Lower leg skin (tissue), 4 donors: ENCODE data around the gene SMO. TPM values are rescaled to one million over a fixed set of nuclear protein-coding genes. Genes with fewer than 3 reads are reported as not detected.

ENCODE experiments used
- DNase-seq, 2 donors: peaks; one replicate each; pipeline ENCODE4 v3.0.0-alpha.2; 2019; ENCODE audit warnings: low spot score in 2 of 2
- H3K4me3 ChIP-seq: fragments of 200-600 bp; sonication (generic); 2 replicates; pipeline ENCODE4 v1.5.1; 2017; ENCODE audit warnings: mild to moderate bottlenecking, low read depth; ENCODE audit not compliant: poor library complexity, severe bottlenecking
- POLR2A ChIP-seq, 2 donors: fragments of 450-650 bp; IDR thresholded peaks; one replicate each; pipeline ENCODE4 v1.6.1; 2016 to 2017; ENCODE audit warnings: antibody characterized with exemption in 2 of 2, mild to moderate bottlenecking in 1 of 2, moderate library complexity in 1 of 2
- WGBS, 2 donors: methylation state at CpG; one replicate each; pipeline ENCODE4 v1.1.5; 2018; 5-methylcytosine and 5-hydroxymethylcytosine counted together
- intact Hi-C: fragments of 100-400 bp; cut with DNase I; formaldehyde crosslinking; loops from one replicate; pipeline ENCODE4 v1.15.0; 2023; ENCODE audit warnings: low total_unique reads
- total RNA-seq, 4 donors: library from RNA; depleted of rRNA; stranded (reverse); fragments of >200 nt; gene quantifications; one replicate each; pipeline ENCODE4 v1.1.0, GENCODE V29; 2016
- TF ChIP-seq, protein P1 (sequence below), 3 donors: fragments of 450-650 bp; IDR thresholded peaks; one replicate each; pipeline ENCODE4 v1.5.1; 2016; ENCODE audit warnings: antibody characterized with exemption in 3 of 3, mild to moderate bottlenecking in 3 of 3, moderate library complexity in 2 of 3

Gene SMO
- total RNA-seq, 4 donors from 2014 or later = 9.7 to 19.4 (median 14.7) TPM

DNA sequence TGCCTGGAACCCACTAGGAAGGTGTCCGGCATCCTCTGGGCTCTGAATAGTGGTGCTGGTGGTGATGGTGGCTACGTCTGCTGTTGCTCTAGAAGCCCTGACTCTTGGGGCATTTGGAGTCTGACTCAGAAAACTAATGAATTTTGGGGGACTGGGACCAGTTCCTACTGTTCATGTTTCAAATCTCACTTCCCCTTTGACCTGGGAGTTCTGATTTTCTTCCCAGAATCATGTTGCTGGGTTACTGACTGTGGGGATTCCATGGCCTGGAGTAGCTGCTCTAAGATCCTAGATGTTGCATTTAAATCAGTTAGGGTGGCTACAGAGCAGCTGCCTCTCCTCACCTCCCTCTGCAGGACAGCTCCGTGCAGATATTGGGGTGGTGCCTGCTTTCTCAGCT, 40.7 kb upstream of the SMO start:
- intact Hi-C loops = no loop called here
- TF ChIP-seq, protein P1, sequence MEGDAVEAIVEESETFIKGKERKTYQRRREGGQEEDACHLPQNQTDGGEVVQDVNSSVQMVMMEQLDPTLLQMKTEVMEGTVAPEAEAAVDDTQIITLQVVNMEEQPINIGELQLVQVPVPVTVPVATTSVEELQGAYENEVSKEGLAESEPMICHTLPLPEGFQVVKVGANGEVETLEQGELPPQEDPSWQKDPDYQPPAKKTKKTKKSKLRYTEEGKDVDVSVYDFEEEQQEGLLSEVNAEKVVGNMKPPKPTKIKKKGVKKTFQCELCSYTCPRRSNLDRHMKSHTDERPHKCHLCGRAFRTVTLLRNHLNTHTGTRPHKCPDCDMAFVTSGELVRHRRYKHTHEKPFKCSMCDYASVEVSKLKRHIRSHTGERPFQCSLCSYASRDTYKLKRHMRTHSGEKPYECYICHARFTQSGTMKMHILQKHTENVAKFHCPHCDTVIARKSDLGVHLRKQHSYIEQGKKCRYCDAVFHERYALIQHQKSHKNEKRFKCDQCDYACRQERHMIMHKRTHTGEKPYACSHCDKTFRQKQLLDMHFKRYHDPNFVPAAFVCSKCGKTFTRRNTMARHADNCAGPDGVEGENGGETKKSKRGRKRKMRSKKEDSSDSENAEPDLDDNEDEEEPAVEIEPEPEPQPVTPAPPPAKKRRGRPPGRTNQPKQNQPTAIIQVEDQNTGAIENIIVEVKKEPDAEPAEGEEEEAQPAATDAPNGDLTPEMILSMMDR (IDR thresholded peaks at IDR 0.05) = no peak
- no peak for TF ChIP-seq POLR2A (IDR thresholded peaks at IDR 0.05)
- no peak overlapping the region for H3K4me3 ChIP-seq
- WGBS, 2 donors = 61 to 73% methylated on average over 3 of the region's 3 CpGs
- DNase-seq = no peak

DNA sequence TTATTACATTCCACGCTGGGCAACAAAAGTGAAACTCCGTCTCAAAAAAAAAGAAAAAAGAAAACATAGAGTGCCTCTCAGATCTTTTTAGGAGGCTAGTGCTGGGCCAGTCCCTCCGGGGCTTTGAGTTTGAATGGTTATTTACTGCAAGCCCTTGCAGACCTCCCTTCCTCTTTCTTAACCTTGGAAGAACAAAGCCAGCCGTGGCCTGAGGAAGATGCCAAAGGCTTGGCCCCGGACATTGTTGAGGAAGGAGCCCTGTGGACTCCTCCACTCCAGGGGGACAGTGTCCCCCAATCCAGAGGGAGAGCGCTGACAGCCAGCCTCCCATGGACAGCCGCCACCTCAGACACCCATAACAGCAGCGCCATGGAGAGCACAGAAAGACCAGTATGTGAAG, 38.9 kb upstream of the SMO start:
- no peak for DNase-seq
- intact Hi-C loops = no loop called here
- WGBS, 2 donors = 73 to 76% methylated on average over 8 of the region's 8 CpGs
- TF ChIP-seq, protein P1 (IDR thresholded peaks at IDR 0.05) = no peak
- no peak for TF ChIP-seq POLR2A (IDR thresholded peaks at IDR 0.05)
- no peak overlapping the region for H3K4me3 ChIP-seq

DNA sequence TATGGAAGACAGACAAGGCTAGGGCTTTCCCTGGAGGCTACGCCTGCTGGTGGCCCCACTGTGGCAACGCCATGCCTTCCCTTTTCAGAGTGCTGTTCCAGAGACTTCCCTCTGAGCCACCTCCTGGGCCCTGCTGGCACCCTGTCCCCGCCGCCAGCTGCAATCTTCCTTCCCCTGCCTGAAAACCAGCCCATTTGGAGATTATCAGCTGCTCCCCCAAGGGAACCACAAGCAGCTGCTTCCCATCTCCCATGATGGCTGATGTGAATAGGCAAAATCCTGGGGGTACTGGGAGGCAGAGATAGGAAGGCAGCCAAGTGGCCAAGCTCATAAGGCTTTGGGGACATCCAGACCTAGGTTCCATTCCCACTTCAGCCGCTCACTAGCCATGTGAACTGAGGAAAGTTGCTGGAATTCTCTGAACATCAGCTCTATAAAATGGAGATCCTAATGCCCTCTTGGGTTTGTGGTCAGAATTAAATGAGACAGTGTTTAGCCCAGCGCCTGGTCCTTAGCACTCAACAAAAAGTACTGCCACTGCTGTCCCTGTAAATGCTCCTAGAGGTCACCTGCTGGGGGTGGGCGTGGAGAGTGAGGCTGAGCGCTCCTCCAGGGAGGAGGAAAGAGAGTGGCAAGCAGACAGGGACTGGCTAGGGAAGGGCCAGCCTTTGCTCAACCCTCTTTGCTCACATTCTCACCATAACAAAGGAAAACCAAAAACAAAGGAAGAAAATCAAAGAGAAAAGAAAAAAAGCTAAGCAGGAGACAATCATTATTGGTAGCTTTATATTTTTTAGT, 38.0 kb upstream of the SMO start:
- no peak for DNase-seq
- intact Hi-C loops = no loop called here
- TF ChIP-seq, protein P1 (IDR thresholded peaks at IDR 0.05) = no peak
- no peak for TF ChIP-seq POLR2A (IDR thresholded peaks at IDR 0.05)
- H3K4me3 ChIP-seq = no peak overlapping the region
- 72 to 75% methylated on average over 7 to 8 of the region's 8 CpGs for WGBS, 2 donors

DNA sequence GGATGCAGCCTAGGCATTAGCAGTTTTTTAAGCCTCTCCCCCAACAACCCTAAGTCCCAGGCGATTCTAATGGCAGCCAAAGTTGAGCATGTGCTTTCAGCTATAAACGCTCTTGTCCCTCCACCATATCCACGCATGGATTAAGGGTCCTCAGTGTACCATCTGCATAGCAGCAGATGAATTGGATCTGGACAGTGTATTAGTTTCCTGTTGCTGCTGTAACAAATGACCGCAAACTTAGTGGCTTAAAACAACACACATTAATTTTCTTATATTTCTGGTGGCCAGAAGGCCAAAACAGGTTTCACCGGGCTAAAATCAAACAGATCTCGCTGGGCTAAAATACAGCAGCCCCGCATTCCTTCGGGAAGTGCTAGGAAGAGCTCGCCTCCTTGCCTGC, 30.8 kb upstream of the SMO start:
- intact Hi-C loops = no loop called here
- no peak overlapping the region for H3K4me3 ChIP-seq
- TF ChIP-seq, protein P1 (IDR thresholded peaks at IDR 0.05) = no peak
- no peak for TF ChIP-seq POLR2A (IDR thresholded peaks at IDR 0.05)
- WGBS, 2 donors = 93 to 95% methylated on average over 9 of the region's 9 CpGs
- no peak for DNase-seq

DNA sequence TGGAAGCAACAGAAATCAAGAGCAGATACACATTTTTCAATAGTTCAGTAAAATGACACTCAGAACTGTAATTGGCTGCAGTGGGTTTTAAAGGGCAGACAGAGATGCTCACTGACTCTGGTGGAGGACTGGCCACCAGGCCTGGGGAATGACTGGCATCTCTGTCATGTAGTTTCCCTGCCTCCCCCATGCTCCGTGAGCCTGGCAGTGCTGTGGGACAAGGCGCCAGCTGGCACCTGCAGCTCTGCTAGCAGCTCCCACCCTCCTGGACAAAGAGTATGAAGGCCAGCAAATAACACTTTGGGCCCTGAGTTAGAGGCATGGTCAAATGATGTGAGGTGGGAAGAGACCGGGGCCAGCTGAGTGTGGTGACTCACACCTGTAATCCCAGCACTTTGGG, 28.9 kb upstream of the SMO start:
- 82 to 90% methylated on average over 3 of the region's 3 CpGs for WGBS, 2 donors
- no peak for DNase-seq
- no peak overlapping the region for H3K4me3 ChIP-seq
- intact Hi-C loops = no loop called here
- TF ChIP-seq, protein P1 (IDR thresholded peaks at IDR 0.05) = no peak
- no peak for TF ChIP-seq POLR2A (IDR thresholded peaks at IDR 0.05)
